Activated CD4-positive, alpha-beta T cell treated with anti-CD3 and anti-CD28 coated beads for 24 hours (primary cell): Measurements from ENCODE around the gene KIAA0040.
A peak's percentile ranks its signal among the peaks of the same experiment; 100 is the strongest.

Source experiments
- DNase-seq, 2 donors: peaks; one replicate each; pipeline ENCODE4 v3.0.0-alpha.2; 2020; ENCODE audit warnings: low read depth in 2 of 2

The KIAA0040 gene

DNA sequence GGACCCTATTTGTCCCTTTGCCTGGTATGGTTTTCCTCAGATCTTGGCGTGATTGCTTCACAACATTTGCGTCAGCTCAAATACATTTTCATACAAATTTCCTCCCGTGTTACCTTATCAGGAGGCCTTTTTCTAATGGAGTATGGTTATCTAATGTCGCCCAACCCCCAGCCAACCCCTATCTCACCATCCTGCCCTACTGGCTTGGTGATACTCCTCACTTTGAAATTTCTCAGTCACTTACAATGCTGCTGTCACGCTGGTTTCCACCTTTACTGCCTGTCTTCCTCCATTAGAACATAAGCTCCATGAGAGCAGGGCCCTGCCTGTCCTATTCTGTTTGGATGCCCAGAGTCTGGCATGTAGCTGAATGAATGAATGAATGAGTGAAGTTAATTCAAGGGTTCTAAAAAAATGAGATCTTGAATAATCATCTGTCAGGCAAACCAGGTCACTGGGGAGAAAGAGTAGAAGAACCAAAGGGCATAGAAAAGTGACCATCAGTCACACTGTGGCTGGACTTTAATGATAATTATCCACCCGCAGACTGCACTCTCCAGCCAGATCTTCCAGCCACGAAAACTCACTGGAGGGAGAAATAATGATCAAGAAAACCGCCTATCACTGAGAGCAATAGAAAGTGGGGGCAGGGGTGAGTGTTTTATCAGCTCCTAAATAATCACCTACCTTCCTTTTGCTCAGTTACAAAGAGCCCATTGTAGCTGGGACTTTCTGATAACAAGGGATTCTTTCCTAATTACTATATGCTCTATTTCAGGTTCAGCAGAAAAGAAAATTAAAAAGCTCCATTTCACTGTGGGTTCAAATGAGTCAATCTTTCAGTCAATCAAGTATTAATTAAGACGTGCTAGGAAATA lies 21.3 kb downstream of the KIAA0040 start:
- DNase-seq = no peak

GRCh38 chr1:175169286-175170018 lies 23.1 kb downstream of the KIAA0040 start:
- no peak for DNase-seq

DNA sequence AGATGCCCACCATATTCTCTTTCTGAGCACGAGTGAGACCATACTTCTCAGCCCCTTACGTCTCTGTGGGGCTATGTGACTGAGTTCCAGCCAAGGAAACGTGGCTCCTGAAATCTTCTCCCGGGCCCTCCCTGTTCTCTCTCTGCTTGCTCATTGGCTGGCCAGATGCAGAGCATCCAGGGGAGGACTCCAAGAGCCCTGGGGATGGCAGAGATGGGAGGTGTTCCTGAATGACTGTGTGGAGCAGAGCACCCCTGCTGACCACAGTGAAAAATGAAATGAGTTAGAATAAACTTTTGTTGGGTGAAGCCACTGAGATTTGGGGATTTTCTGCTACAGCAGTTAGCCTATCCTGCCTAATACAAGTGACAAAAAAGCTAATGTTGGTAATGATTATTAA lies 23.8 kb downstream of the KIAA0040 start:
- DNase-seq = no peak

DNA sequence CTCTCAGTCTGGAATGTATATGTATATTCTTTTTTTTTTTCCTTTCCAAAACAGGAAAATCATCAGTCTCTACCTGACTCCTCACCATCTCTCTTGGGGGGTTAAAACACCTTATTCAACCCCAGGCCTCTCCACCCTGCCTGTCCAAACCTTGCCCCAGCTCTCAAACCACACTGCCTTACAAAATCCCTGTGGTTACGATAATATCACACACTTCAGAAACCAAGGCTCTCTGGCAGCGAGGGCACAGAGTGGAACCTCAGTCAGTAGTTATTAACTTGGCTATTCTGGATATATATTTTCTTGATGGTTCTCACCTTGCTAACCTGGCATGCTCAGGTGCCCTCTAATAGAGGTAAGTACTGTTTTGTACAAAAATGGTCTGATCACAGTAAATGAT lies 24.7 kb downstream of the KIAA0040 start:
- DNase-seq = no peak

DNA sequence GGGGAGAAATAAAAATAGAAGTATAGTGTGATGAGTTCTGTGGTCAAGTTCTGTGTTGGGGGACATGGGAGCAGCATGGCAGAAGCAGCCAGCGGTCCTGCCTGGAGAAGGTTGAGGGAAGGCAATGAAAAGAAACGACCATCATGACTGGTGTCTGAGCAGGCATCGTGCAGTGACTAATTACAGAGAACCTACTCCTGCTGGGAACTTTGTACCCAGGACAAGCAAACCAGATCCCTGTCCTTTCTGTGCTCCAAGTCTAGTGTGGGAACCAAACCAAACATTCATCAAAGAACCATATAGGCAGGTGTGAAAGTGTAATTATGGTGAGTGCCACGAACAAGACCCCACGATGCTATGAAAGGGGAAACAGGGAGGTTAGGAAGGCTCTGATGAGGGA lies 25.8 kb downstream of the KIAA0040 start:
- no peak for DNase-seq

DNA sequence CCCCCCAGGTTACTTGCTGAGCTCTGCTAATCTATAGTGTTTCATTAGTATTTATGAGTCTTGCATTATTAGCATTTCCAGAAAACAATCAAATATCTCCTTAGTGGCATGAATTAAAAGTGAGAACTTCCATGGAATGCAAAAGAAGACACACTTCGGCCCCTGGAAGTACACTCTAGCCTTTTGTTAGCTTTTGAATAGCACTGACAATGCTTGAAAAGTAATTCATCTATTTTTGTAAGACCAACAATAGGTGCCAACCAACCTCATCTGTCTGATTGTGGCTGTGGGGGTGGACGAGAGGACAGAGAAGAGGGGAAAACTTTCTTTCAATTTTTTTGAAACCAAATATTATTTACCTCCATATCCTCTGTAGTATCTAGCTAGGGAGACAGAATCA lies 27.8 kb downstream of the KIAA0040 start:
- DNase-seq = no peak

- no peak for DNase-seq
These were observed 28.9 kb downstream of the KIAA0040 start for GRCh38 chr1:175163702-175164101.

DNA sequence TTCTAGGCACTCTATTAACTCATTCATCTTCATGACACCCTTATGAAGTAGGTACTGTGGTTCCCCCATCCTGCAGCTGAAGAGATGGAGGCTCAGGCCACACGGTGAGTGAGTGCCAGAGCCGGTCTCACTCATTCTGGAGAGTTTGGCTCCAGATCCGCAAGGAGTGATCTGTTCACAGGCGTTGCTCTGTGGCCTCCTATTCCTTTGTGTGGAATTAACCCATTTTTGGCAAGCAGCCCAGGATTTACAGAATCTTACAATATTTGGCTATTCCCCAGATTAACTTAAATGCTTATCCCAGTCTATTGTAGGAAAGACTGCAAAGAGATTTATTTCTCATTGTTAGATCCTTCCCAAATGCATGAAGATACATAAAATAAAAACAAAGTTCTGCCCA lies 29.6 kb downstream of the KIAA0040 start:
- no peak for DNase-seq

DNA sequence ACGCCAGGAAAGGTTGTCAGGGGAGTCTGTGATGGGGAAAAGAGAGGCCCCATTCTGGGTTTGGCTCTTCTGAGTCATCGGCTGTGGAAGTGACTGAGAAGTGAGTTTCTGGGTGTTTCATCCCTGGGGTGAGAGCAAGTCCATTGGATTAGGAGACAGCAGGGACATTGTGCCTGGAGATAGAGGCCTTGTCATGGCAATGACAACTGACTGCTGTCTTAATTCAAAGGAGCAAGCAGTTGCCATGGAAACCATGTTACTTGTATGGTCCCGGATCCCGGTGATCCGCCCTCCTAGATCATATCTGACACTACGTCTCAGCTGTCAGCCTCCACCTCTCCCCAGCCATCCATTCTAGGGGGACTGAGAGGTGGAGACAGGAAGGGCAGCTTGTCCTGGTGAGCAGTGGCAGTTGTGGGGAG lies 34.4 kb downstream of the KIAA0040 start:
- no peak for DNase-seq

GRCh38 chr1:175157200-175157599 lies 35.4 kb downstream of the KIAA0040 start:
- DNase-seq = no peak

GRCh38 chr1:175155936-175156335 lies 36.6 kb downstream of the KIAA0040 start:
- DNase-seq = no peak

DNA sequence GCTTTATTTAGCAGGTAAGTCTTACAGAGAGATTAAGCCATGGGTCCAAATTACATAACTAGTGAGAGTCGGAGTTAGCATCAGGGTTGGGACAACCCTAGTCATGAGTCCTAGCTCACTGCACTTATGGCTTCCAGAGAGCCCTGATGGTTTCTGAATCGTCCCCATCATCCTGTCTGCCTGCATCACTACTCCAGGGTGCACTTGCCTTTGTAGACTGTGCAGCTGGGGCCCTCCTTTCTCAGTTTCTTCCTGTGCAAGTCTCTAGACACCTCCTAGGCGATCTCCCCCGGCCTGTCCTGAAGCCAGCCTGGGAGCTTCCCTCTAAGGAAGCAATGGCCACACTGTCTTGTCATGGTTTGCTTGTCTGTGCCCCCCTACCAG lies 37.1 kb downstream of the KIAA0040 start:
- DNase-seq = no peak

- DNase-seq = peak; percentile 67 to 76
These were observed 37.7 kb downstream of the KIAA0040 start for GRCh38 chr1:175154629-175155472.

- DNase-seq = peak; percentile 59
These were observed 40.4 kb downstream of the KIAA0040 start for GRCh38 chr1:175152006-175152652.

DNA sequence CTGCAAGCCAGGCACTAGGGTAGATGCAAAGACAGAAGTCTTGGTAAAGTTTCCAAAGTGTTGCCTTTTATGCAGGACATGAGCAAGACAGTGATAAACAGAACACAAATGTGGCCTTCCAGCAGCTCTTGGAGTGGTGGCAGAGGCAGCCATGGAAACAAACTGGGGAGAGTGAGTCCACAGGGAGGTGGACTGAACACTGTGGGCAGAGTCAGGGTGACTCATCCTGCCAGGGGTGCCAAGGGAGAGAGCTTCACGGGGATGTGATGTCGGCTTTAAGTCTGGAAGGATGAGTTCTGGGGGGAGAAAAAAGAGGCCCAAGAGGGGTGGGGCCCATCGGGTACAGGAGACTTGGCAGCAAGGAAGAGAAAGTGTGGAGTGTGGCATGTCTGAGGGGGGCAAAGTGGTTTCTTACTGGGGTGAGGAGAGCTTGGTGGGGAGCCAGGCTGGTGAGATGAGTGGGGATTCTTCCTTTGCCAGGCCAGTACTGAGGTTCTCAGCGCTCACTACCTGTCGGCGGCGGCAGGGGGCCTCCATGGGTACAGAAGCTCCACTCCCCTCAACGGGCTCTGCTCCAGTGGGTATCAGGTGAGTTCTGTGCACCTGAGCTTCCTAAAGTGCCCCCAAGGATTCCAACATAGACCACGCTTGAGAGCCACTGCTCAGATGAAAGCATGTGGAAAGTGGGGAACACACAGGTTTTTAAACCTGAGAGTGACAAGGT lies 41.8 kb downstream of the KIAA0040 start:
- DNase-seq = no peak

GRCh38 chr1:175148068-175148467 lies 44.5 kb downstream of the KIAA0040 start:
- DNase-seq = no peak

DNA sequence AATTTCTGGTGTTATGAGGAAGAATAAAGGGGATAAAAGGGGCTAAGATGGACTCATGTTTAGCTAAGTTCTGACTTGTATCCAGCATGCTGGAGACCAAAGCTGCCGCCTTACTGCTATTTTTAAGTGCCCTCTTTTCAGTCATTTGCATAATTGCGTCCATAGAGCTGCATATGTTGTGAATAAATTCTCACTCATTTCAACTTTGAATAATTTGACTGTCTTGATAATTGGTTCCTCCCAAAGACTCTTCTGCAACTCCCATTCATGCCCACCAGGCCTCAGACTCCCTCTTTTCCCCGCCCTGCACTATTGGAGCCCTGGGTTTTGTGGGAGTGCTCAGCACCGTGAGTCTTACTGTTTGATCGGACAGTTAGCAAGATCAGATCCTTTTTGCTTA lies 45.0 kb downstream of the KIAA0040 start:
- DNase-seq = no peak

GRCh38 chr1:175146529-175147213 lies 45.9 kb downstream of the KIAA0040 start:
- peak; percentile 54 to 61 for DNase-seq

DNA sequence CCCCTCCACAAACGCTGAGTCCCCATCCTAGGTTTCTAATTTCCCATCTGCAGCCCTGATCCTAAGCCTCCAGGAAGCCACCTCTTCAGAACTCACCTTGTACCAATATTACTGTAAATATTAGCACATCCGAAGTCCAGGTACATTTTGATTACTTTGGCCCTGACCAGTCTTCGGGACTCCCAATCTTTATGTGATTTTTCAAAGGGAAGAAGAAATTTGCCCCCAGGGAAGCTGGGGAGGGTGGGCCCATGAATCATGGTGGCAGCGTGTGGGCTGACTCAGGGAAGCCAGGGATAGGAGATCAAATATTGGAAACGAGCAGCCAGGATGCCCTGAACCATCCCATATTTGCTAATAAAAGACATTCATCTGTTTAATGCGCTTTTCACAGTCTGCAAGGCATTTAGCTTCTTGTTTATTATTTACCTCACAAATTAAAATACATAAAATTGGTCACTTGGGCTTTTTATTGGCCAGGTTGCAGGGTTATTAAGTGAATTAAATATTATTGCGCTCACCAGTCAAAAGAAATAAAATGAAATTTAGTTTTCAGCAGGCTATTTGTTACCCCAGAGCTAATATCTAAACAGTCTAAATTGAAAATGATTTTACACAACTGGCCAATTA lies 46.6 kb downstream of the KIAA0040 start:
- DNase-seq = no peak

DNA sequence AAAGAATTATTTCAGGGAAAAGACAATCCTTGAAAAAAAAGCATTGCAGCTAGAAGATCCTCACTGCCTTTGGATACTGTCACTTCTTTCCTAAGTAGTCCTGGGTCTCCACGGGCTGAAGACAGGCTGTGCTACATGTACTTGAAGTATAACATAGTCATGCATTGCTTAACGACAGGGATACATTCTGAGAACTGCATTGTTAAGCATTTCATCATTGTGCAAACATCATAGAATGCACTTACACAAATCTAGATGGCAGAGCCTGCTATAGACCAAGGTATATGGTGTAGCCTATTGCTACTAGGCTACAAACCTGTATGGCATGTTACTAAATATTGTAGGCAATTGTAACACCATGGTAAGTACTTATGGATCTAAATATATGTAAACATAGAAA lies 54.0 kb downstream of the KIAA0040 start:
- DNase-seq = no peak
